Subcutaneous adipose tissue (tissue), 4 donors: Measurements from ENCODE around the gene PPP2R2C. TPM values are rescaled to one million over a fixed set of nuclear protein-coding genes. Genes with fewer than 3 reads are reported as not detected.

ENCODE experiments used
- CTCF ChIP-seq: fragments of 450-650 bp; IDR thresholded peaks from one replicate; pipeline ENCODE4 v1.5.1; 2016; ENCODE audit warnings: low read depth, mild to moderate bottlenecking, control low read depth, antibody characterized with exemption, moderate library complexity
- total RNA-seq, 4 donors: library from RNA; depleted of rRNA; stranded (reverse); fragments of >200 nt; gene quantifications; one replicate each; pipeline ENCODE4 v1.1.0, GENCODE V29; 2016

The PPP2R2C gene
- total RNA-seq, 4 donors from 2014 or later = 0.17 to 2.0 (median 0.49) TPM; not detected in 1

GRCh38 chr4:6393066-6393465 lies 79.3 kb downstream of the PPP2R2C start:
- TF ChIP-seq CTCF = no peak

- TF ChIP-seq CTCF = no peak
These were observed 80.0 kb downstream of the PPP2R2C start for GRCh38 chr4:6392407-6392806.

GRCh38 chr4:6391852-6392188 lies 80.6 kb downstream of the PPP2R2C start:
- TF ChIP-seq CTCF = no peak

- TF ChIP-seq CTCF = no peak
These were observed 81.1 kb downstream of the PPP2R2C start for GRCh38 chr4:6391186-6391851.

- no peak for TF ChIP-seq CTCF
These were observed 82.1 kb downstream of the PPP2R2C start for GRCh38 chr4:6390356-6390755.

GRCh38 chr4:6389142-6389825 lies 83.1 kb downstream of the PPP2R2C start:
- no peak for TF ChIP-seq CTCF

GRCh38 chr4:6388713-6389112 lies 83.7 kb downstream of the PPP2R2C start:
- TF ChIP-seq CTCF = no peak
